ENCODE measurements around the gene RSPH10B2.
"Not testable (repeated sequence)": the region's sequence is repeated elsewhere in the genome, so short reads cannot be mapped to it uniquely, and the experiment has no call there.

GRCh38 chr7:6835521-6835920 is 81.6 kb downstream of the RSPH10B2 start:
- not testable (repeated sequence) for TF ChIP-seq POLR2AphosphoS5, POLR2A (IDR thresholded peaks at IDR 0.05; ENCODE audit: low read depth, low read length)

Data from GM12892 (cell line).